H1 (cell line): ENCODE measurements around the gene RPP30. TPM values are rescaled to one million over a fixed set of nuclear protein-coding genes. Genes with fewer than 3 reads are reported as not detected.

Experiments used
- ASH2L ChIP-seq: fragments of 200-600, 300-600 bp; sonication (generic); IDR thresholded peaks from one replicate; pipeline ENCODE4 v1.7.1; 2017; ENCODE audit warnings: low read length
- ATF2 ChIP-seq: IDR thresholded peaks from 2 replicates; pipeline ENCODE4 v1.6.1; 2012; ENCODE audit warnings: low read length, inconsistent platforms
- BCL11A ChIP-seq, 2 experiments: IDR thresholded peaks; one replicate each; pipeline ENCODE4 v1.6.1; 2011; ENCODE audit warnings: low read depth in 2 of 2, low read length in 2 of 2, mild to moderate bottlenecking in 2 of 2
- BRCA1 ChIP-seq: IDR thresholded peaks from 2 replicates; pipeline ENCODE4 v1.6.1; 2012; ENCODE audit warnings: low read depth, low read length, improper control_type of control experiment
- CBX5 ChIP-seq: fragments of 300-800, 300-1000 bp; sonication (generic); IDR thresholded peaks from 2 replicates; pipeline ENCODE4 v1.7.1; 2016; ENCODE audit warnings: antibody characterized with exemption, low read length, low read depth
- CTBP2 ChIP-seq: IDR thresholded peaks from 2 replicates; pipeline ENCODE4 v1.7.0; 2011; ENCODE audit warnings: borderline replicate concordance, mild to moderate bottlenecking, moderate library complexity, mixed read lengths, low read length; ENCODE audit not compliant: insufficient read depth, insufficient read length
- HDAC6 ChIP-seq: IDR thresholded peaks from one replicate; pipeline ENCODE4 v1.7.1; 2012; ENCODE audit warnings: low read depth, mild to moderate bottlenecking, inconsistent platforms, low read length, moderate library complexity
- JUND ChIP-seq: IDR thresholded peaks from 2 replicates; pipeline ENCODE4 v1.6.1; 2011; ENCODE audit warnings: mild to moderate bottlenecking, improper control_type of control experiment, low read length
- MAFK ChIP-seq: IDR thresholded peaks from 2 replicates; pipeline ENCODE4 v1.6.1; 2012; ENCODE audit warnings: low read depth, mild to moderate bottlenecking, improper control_type of control experiment, low read length
- RAD21 ChIP-seq, 2 experiments: IDR thresholded peaks in 1 of 2; conservative IDR thresholded peaks in 1 of 2; 2 replicates each; pipeline ENCODE4 v1.6.1; 2011; ENCODE audit warnings: low read depth in 2 of 2, low read length in 2 of 2, improper control_type of control experiment in 1 of 2, inconsistent platforms in 1 of 2, mild to moderate bottlenecking in 1 of 2, moderate library complexity in 1 of 2
- RBBP5 ChIP-seq: IDR thresholded peaks from 2 replicates; pipeline ENCODE4 v1.7.1; 2012; ENCODE audit warnings: low read depth, mild to moderate bottlenecking, inconsistent platforms, low read length, moderate library complexity, borderline replicate concordance
- SAP30 ChIP-seq: fragments of 300-600 bp; sonication (generic); IDR thresholded peaks from 2 replicates; pipeline ENCODE4 v1.7.1; 2012; ENCODE audit warnings: low read length, moderate library complexity, mild to moderate bottlenecking, inconsistent platforms; ENCODE audit not compliant: insufficient read depth, insufficient replicate concordance
- SIN3A ChIP-seq, 2 experiments: IDR thresholded peaks in 1 of 2; conservative IDR thresholded peaks in 1 of 2; 2 replicates each; pipeline ENCODE4 v1.6.1; 2011 to 2012; ENCODE audit warnings: low read length in 2 of 2, improper control_type of control experiment in 1 of 2, low read depth in 1 of 2, mild to moderate bottlenecking in 1 of 2
- SIRT6 ChIP-seq: IDR thresholded peaks from one replicate; pipeline ENCODE4 v1.7.1; 2012; ENCODE audit warnings: low read length, inconsistent platforms
- SIX5 ChIP-seq: IDR thresholded peaks from 2 replicates; pipeline ENCODE4 v1.6.1; 2011; ENCODE audit warnings: mild to moderate bottlenecking, low read depth, low read length
- SP1 ChIP-seq: IDR thresholded peaks from 2 replicates; pipeline ENCODE4 v1.6.1; 2011; ENCODE audit warnings: low read depth, low read length
- SP2 ChIP-seq: IDR thresholded peaks from 2 replicates; pipeline ENCODE4 v1.6.1; 2012; ENCODE audit warnings: mild to moderate bottlenecking, low read length, inconsistent platforms
- SP4 ChIP-seq: IDR thresholded peaks from 2 replicates; pipeline ENCODE4 v1.6.1; 2012; ENCODE audit warnings: low read length, inconsistent platforms
- TAF1 ChIP-seq: IDR thresholded peaks from 2 replicates; pipeline ENCODE4 v1.6.1; 2011; ENCODE audit warnings: mild to moderate bottlenecking, low read depth, low read length
- YY1 ChIP-seq: IDR thresholded peaks from 2 replicates; pipeline ENCODE4 v1.6.1; 2011; ENCODE audit warnings: low read depth, mild to moderate bottlenecking, low read length
- polyA plus RNA-seq, 7 experiments: library from polyadenylated mRNA; depleted of rRNA in 3 of 7; stranded (reverse) in 5 of 7; unstranded in 2 of 7; fragments of >200 nt in 5 of 7; fragments of 200-250 nt in 2 of 7; gene quantifications; 1 replicate in 5 of 7; 2 replicates in 1 of 7; 4 replicates in 1 of 7; pipeline versions ENCODE4 v1.2.1 to v1.2.3, GENCODE V29; 2011 to 2013; ENCODE audit warnings: missing spikeins in 2 of 7, mixed read lengths in 2 of 7
- total RNA-seq: library from RNA; stranded (reverse); fragmentation: NEBNext Ultra II Directional; extraction: Animal tissue kit (Norgen Biotek cat#: 25700); gene quantifications from 2 replicates; pipeline ENCODE4 v1.2.1, GENCODE V29; 2021
- TF ChIP-seq, protein P1 (sequence below): IDR thresholded peaks from 2 replicates; pipeline ENCODE4 v1.6.1; 2011; ENCODE audit warnings: low read length, improper control_type of control experiment
- TF ChIP-seq, protein P2 (sequence below): IDR thresholded peaks from 2 replicates; pipeline ENCODE4 v1.6.1; 2012; ENCODE audit warnings: inconsistent platforms

Gene RPP30
- total and polyA plus RNA-seq, 2 of the 8 experiments (the other 6 are each of a cell fraction or from before 2014, with no cell fraction given): 38.9 to 79.7 TPM

DNA sequence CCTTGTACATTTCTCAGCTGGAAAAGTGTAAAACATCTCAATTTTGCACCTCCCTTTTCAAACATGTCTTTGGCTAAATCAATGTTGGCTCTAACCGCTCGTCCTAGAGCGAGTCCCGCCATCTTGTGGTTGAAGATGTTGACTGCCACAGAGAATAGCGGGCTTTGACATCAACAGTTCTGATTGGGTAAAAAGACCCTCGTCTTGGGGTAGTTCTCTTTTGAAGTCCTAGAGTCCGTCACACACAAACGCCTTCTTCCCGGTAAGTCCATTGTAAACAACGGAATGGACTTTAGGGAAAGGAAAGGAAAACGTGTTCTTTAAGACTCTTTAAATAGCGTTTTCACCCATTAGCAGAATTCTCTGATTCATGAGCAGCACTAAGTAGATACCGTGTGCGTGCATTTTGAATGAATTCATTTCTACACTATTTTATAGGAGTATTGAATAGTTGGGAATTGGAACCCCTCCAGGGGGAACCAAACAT lies 452 bp upstream of the RPP30 start (continued):
- peak; percentile 72; the same call in 1 of the 2 replicates for TF ChIP-seq ATF2
- TF ChIP-seq, protein P1, sequence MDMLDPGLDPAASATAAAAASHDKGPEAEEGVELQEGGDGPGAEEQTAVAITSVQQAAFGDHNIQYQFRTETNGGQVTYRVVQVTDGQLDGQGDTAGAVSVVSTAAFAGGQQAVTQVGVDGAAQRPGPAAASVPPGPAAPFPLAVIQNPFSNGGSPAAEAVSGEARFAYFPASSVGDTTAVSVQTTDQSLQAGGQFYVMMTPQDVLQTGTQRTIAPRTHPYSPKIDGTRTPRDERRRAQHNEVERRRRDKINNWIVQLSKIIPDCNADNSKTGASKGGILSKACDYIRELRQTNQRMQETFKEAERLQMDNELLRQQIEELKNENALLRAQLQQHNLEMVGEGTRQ: no peak
- peak; percentile 17; the same call in 1 of the 2 replicates for TF ChIP-seq TAF1
- TF ChIP-seq SAP30: no peak
- TF ChIP-seq RAD21 (IDR thresholded peaks at IDR 0.05 in 1 of 2, conservative IDR thresholded peaks at IDR 0.05 in 1 of 2; ENCODE audit: low read depth in 2 of 2, low read length in 2 of 2): peak; percentile 78 to 81
- peak; percentile 32 for TF ChIP-seq ASH2L
- no peak for TF ChIP-seq SP2
- TF ChIP-seq YY1: peak; percentile 92; the same call in 1 of the 2 replicates
- TF ChIP-seq SIN3A (conservative IDR thresholded peaks at IDR 0.05 in 1 of 2, IDR thresholded peaks at IDR 0.05 in 1 of 2; ENCODE audit: low read depth in 1 of 2, low read length in 2 of 2): peak in 1 of 2 experiments; percentile 81; a peak in 2 of 4 replicates
- TF ChIP-seq BRCA1: peak; percentile 37; the same call in 1 of the 2 replicates
- TF ChIP-seq, protein P2, sequence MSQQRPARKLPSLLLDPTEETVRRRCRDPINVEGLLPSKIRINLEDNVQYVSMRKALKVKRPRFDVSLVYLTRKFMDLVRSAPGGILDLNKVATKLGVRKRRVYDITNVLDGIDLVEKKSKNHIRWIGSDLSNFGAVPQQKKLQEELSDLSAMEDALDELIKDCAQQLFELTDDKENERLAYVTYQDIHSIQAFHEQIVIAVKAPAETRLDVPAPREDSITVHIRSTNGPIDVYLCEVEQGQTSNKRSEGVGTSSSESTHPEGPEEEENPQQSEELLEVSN: no peak
- TF ChIP-seq CBX5: no peak
- TF ChIP-seq CTBP2: no peak
- no peak for TF ChIP-seq RBBP5
- TF ChIP-seq BCL11A (IDR thresholded peaks at IDR 0.05; ENCODE audit: low read depth in 2 of 2, low read length in 2 of 2): no peak
- TF ChIP-seq SP4: 0 out of 2 replicates have a peak, but pooled peaks have one; percentile 47
- TF ChIP-seq JUND: no peak
- peak; percentile 87 for TF ChIP-seq SP1
- TF ChIP-seq HDAC6: no peak
- no peak for TF ChIP-seq SIX5
- no peak for TF ChIP-seq MAFK
- TF ChIP-seq SIRT6: no peak
